ENCODE measurements around the gene CLDN22.

Gene CLDN22

GRCh38 chr4:183291070-183291469 lies 29.0 kb downstream of the CLDN22 start:
- in situ Hi-C loops (cut with MboI; ENCODE audit: low pct_unique_long_range_greater_than_20kb, low sequenced_read_pairs, unreplicated experiment) = no loop called here
- TF ChIP-seq, protein P1, sequence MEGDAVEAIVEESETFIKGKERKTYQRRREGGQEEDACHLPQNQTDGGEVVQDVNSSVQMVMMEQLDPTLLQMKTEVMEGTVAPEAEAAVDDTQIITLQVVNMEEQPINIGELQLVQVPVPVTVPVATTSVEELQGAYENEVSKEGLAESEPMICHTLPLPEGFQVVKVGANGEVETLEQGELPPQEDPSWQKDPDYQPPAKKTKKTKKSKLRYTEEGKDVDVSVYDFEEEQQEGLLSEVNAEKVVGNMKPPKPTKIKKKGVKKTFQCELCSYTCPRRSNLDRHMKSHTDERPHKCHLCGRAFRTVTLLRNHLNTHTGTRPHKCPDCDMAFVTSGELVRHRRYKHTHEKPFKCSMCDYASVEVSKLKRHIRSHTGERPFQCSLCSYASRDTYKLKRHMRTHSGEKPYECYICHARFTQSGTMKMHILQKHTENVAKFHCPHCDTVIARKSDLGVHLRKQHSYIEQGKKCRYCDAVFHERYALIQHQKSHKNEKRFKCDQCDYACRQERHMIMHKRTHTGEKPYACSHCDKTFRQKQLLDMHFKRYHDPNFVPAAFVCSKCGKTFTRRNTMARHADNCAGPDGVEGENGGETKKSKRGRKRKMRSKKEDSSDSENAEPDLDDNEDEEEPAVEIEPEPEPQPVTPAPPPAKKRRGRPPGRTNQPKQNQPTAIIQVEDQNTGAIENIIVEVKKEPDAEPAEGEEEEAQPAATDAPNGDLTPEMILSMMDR (IDR thresholded peaks at IDR 0.05; ENCODE audit: extremely low read depth, insufficient read depth, missing control alignments) = no peak
- DNase-seq (ENCODE audit: low spot score) = no peak

- in situ Hi-C loops (cut with MboI; ENCODE audit: low pct_unique_long_range_greater_than_20kb, low sequenced_read_pairs, unreplicated experiment) = no loop called here
Measured at GRCh38 chr4:183289688-183290087, 30.4 kb downstream of the CLDN22 start.

DNA sequence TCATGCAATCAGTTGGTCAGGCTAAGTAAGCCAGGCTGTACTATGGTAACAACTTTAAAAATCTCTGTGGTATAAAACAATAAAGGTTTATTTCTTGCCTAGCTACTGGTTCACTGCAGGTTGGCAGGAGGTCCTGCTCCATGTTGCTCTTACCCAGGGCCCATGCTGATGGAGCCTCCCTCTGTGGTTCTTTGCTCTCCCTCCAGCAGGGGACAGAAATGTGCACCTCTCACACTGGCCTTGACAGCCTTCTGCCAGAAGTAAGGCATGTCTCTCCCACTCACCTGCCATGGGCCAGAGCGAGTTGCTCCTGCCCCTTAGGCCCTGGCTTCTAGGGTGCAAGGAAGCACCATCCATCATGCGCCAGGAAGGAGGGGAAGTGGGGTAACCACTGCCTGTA lies 31.1 kb downstream of the CLDN22 start:
- no peak for DNase-seq (ENCODE audit: low spot score)
- TF ChIP-seq, protein P1 (IDR thresholded peaks at IDR 0.05; ENCODE audit: extremely low read depth, insufficient read depth, missing control alignments) = no peak
- in situ Hi-C loops (cut with MboI; ENCODE audit: low pct_unique_long_range_greater_than_20kb, low sequenced_read_pairs, unreplicated experiment) = no loop called here

More at GRCh38 chr4:183289688-183290087, 30.4 kb downstream of the CLDN22 start:
- TF ChIP-seq, protein P1 (IDR thresholded peaks at IDR 0.05; ENCODE audit: extremely low read depth, insufficient read depth, missing control alignments) = no peak
- no peak for DNase-seq (ENCODE audit: low spot score)

- no peak for DNase-seq (ENCODE audit: low spot score)
- in situ Hi-C loops (cut with MboI; ENCODE audit: low pct_unique_long_range_greater_than_20kb, low sequenced_read_pairs, unreplicated experiment) = no loop called here
- TF ChIP-seq, protein P1 (IDR thresholded peaks at IDR 0.05; ENCODE audit: extremely low read depth, insufficient read depth, missing control alignments) = no peak
Measured at GRCh38 chr4:183287677-183288076, 32.4 kb downstream of the CLDN22 start.

- in situ Hi-C loops (cut with MboI; ENCODE audit: low pct_unique_long_range_greater_than_20kb, low sequenced_read_pairs, unreplicated experiment) = no loop called here
- no peak for DNase-seq (ENCODE audit: low spot score)
- TF ChIP-seq, protein P1 (IDR thresholded peaks at IDR 0.05; ENCODE audit: extremely low read depth, insufficient read depth, missing control alignments) = no peak
Measured at GRCh38 chr4:183287309-183287659, 32.8 kb downstream of the CLDN22 start.

DNA sequence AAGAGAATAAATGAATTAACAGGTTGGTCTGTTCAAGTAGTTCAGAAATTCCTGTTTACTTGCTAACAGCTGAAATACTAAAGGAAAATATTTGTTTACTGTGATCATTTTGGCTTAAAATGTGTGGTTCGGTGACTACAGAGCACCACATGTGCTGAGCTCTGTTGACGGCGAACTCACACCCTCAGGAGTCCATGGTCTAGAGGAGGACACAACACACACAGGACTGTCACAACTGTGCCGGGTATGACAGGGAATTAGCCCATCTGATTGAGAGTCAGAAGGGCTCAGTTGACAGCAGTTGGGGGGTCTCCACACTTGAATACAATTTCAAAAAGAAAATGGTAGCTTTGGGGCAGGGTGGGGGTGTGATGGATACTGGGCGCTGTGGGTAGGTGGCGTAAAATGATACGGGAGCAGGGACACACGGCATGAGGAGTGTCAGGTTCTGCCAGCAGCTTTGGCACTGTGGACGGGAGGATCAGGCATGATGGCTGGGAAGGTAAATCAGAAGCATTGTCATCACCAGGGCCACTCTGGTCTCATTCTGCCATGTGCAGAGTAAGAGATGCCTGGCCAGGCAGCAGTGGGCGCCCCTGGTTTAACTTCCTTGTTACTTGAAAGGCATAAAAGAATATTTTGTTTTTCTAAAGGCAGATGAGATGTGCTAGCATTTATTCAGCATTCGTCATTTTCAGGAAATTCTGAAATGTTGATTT lies 33.3 kb downstream of the CLDN22 start:
- TF ChIP-seq, protein P1 (IDR thresholded peaks at IDR 0.05; ENCODE audit: extremely low read depth, insufficient read depth, missing control alignments) = no peak

More for the DNA sequence above, 33.3 kb downstream of the CLDN22 start:
- in situ Hi-C loops (cut with MboI; ENCODE audit: low pct_unique_long_range_greater_than_20kb, low sequenced_read_pairs, unreplicated experiment) = no loop called here
- no peak for DNase-seq (ENCODE audit: low spot score)

Measured in GM13977 (cell line).